NB4 (cell line): Measurements from ENCODE around the gene CCL21.

ENCODE experiments used
- CTCF ChIP-seq: IDR thresholded peaks from one replicate; pipeline ENCODE4 v1.5.1; 2012; ENCODE audit warnings: low read depth, low read length
- MAX ChIP-seq: IDR thresholded peaks from 2 replicates; pipeline ENCODE4 v1.6.1; 2011; ENCODE audit warnings: low read depth, low read length
- POLR2A ChIP-seq: IDR thresholded peaks from 2 replicates; pipeline ENCODE4 v1.6.1; 2011; ENCODE audit warnings: mild to moderate bottlenecking; ENCODE audit not compliant: insufficient read length; ENCODE audit errors: extremely low read depth

- TF ChIP-seq CTCF (no peak), MAX (no peak), POLR2A (no peak)
Measured at GRCh38 chr9:34709196-34709978, 549 bp downstream of the CCL21 start.
